Activated CD4-positive, alpha-beta T cell treated with anti-CD3 and anti-CD28 coated beads, Interleukin-2, Interleukin-4, amounts not matched to agents 100 ng/mL and 50 ng/mL, durations not matched to agents 16 hours and 8 hours (primary cell): Measurements from ENCODE around the gene C5orf22.
"Not testable (repeated sequence)": the region's sequence is repeated elsewhere in the genome, so short reads cannot be mapped to it uniquely, and the experiment has no call there.

Source experiments
- DNase-seq: peaks from one replicate; pipeline ENCODE4 v3.0.0-alpha.2; 2020; ENCODE audit warnings: low spot score

The C5orf22 gene

GRCh38 chr5:31531888-31532547 is at the start of gene C5orf22, which contains the start of gene DROSHA:
Gene C5orf22 (plus strand): TSS chr5:31532301. CDS start chr5:31532393, 92 bp downstream.
Gene DROSHA (minus strand): TSS chr5:31532093. CDS start chr5:31529059, 3,034 bp downstream.
- peak; percentile 96 for DNase-seq

- no peak for DNase-seq
Observed at GRCh38 chr5:31485376-31486207, 46.5 kb upstream of the C5orf22 start.

- no peak for DNase-seq
Observed at GRCh38 chr5:31486441-31486840, 45.7 kb upstream of the C5orf22 start.

DNA sequence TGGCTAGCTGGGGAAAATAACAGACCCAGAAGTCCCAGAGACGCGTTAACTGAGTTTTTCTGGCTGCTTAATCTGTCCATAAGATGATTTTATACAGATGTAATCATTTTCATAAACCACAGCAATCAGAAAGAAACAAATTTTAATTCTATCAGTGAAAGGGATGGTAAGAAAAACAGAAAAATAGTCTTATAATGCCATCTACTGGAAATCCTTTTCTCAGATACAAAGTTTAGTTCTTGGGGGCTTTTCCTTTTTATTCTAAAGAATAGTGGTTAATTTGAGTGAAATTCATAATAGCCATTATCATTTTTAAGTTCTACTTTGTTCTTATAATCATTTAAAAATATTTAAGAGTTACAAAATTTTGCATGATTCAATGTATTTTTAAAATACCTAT is 44.6 kb upstream of the C5orf22 start:
- DNase-seq, result no peak

- DNase-seq, result no peak
Observed at GRCh38 chr5:31492869-31493268, 39.2 kb upstream of the C5orf22 start.

DNA sequence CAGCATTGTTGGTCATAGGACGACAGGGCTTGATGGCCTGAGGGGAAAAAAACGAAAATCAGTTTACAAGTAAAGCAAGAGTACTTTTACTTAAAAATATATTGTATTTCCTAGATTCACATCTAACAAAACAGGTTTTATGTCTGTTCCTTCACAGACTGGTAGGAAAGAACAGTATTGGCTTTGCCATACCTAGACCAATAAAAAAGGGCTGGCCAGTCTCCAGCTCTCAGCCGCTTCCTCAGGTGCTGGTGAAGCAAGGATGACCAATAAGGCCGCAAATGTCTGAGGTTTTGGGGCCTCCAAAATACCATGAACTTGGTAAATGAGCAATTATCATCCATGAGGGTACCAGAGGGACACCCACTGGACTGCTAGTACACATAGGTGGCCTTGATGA is 36.8 kb upstream of the C5orf22 start:
- no peak for DNase-seq

DNA sequence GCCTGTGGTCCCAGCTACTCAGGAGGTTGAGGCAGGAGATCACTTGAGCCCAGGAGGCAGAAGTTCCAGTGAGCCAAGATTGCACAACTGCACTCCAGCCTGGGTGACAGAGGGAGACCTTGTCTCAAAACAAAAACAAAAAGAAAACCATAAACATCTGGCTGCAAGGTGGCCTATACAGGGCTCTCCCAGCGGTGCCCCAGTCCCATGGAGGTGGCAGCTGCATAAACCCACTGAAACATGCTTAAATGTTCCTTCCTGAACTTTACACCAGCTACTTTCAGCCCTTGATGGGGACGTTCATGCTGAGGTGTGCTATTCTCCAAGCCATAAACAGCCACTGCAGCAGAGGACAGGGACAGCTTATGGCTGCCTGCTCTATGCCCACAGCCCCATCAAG is 35.8 kb upstream of the C5orf22 start:
- DNase-seq, result no peak

- no peak for DNase-seq
Observed at GRCh38 chr5:31496891-31497290, 35.2 kb upstream of the C5orf22 start.

DNA sequence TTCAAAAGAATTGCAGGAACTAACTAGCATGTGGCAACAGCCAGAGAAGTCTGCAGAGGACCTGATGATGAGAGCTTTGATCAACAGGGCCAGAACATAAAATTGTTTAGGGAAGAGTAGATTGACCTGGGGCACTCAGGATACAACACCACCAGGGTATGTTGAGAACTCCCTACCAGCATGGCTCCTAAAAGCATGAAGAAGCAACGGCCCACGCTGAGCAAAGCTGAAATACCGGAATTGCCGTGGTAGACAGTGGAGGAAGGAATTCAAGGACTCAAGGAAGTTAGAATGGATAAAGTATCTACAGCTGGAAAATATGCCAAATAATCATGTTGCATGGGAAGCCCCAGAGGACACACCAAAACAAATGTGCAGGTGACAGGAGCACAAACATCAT is 31.8 kb upstream of the C5orf22 start:
- DNase-seq, result no peak

- DNase-seq, result no peak
Observed at GRCh38 chr5:31502506-31502905, 29.6 kb upstream of the C5orf22 start.

GRCh38 chr5:31504529-31504928 is 27.6 kb upstream of the C5orf22 start:
- DNase-seq, result no peak

GRCh38 chr5:31511305-31511704 is 20.8 kb upstream of the C5orf22 start:
- DNase-seq, result no peak

DNA sequence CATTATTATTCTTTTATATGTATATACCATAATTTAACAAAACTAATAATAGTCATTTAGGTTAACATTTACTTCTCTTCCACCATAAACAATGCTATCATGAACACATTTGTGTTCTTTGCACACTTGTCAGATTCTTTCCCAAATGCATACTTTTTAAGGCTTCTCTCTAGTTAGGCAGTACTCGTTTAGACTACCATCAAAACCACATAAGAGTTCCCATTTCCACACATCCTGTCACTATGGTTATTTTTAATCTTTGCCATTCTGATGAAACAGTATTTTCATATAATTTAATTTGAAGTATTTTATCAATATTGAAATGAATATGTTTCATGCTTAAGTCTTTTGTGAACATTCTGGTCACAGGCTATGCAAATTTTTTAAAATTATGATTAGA is 15.3 kb upstream of the C5orf22 start:
- DNase-seq, result no peak

DNA sequence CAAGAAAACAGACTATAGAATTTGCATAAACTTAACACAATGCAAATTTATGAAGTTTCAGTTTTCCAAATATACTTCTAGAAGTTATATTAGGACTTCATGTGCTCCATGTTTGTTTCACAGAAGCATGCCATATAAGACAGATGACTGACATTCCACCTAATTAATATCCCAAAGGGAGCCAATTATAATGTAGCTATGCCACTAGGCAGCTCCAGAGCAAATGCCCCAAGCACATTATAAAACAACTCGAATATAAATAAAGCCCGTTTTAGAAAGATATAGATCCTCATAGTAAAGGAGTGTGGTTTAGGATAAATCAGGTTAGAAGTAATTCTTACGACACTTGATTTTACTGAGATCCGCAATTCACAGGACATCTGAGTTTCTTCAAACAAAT is 9.1 kb upstream of the C5orf22 start:
- no peak for DNase-seq

- DNase-seq, result no peak
Observed at GRCh38 chr5:31530541-31531265, 1.4 kb upstream of the C5orf22 start.

- DNase-seq, result peak; percentile 12
Observed at GRCh38 chr5:31531543-31531887, 586 bp upstream of the C5orf22 start.

GRCh38 chr5:31534527-31535046 is 2.5 kb downstream of the C5orf22 start:
- DNase-seq, result no peak

DNA sequence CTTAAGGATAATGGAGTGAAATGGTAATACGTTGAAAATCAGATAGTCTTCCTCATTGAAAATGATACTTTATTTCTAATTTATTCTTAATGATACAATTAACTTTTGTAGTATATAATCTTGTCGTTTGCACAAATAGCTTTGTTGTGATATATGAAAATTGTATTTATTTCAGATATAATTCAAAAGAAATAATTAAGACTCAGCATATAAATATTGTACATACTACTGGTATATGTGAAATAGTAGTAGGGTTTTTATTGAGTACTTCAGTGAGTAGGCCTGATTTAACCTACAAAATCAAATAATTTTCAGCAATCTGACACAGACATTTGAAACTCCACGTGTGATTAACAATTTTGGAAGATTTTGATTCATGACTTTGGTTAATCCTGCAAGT is 4.8 kb downstream of the C5orf22 start:
- no peak for DNase-seq

DNA sequence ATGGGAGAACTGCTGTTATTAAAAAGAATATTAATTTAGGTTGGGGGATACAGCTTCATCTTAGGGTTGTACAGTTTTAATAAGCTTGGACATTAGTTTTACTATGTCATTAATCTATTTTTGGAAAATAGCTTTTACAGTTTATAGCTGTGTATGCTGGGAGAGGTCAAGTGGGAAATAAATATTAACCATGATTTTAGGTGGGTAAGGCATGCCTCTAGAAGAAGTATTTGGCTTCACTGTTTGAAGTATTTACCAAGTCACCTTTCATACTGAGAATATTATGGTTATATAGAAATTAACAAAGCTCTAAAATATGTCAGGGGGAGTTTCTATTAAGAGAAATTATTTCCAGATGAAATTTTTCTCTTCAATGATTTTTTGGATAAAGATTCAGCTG is 5.2 kb downstream of the C5orf22 start:
- no peak for DNase-seq

DNA sequence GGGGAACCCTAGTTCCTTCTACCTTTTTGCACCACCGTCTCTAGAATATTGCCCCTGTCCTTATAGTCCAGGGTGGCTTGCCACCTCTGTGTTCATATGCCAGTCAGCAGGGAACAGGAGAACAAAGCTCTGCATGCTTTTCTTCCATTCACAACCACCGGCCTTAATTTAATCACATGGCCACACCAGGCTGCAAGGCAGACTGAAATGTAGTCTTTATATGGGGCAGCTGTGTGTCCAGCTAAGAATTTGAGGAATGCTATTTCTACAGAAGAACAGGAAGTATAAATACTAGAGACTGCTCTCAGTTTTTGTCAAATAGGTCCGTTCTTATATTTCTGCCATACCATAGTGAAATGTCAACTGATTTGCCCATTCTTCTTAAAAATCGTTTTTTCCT is 5.8 kb downstream of the C5orf22 start:
- no peak for DNase-seq

- not testable (repeated sequence) for DNase-seq
Observed at GRCh38 chr5:31549114-31549513, 17.0 kb downstream of the C5orf22 start.

DNA sequence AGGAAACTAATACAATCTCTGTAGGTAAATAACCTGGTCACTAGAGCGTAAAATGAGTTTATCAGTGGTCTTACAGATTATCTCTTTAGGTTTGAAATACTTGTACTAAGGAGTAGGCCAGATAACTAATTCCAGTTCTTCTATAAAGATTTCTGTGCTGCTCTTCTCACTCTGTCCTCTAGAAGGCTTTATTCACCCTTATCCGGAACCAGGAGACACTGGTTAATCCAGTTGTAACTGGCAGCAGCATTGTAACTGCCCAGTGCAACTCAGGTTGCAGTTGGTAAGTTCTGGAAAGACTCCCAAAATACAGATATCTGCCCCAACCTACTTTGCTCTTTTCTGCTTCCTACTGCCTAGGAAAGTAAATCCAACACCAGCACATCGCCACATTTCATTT is 19.8 kb downstream of the C5orf22 start:
- no peak for DNase-seq

DNA sequence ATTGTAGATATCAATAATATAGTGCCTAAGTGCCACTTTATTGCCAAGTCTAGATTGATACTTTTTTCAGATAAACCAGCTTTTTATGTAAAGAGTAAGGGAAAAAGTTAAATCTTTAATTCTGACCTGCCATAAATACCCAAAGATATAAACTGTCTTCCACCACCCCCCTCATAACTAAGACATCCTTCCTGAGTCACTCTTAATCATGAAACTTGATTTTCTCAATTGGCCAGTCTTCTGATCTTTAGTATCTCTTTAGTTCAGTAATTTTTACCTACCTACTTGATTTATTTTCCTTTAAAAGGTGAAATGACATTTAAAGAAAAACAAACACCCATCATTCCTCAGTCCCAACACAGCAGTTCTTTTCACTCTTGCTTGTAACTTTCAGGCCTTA is 21.8 kb downstream of the C5orf22 start:
- DNase-seq, result no peak
